HCT116 (cell line): ENCODE measurements around the gene COL28A1.

ENCODE experiments used
- ELF1 ChIP-seq: IDR thresholded peaks from 2 replicates; pipeline ENCODE4 v1.6.1; 2012; ENCODE audit warnings: low read depth, borderline replicate concordance
- RAD21 ChIP-seq: IDR thresholded peaks from 2 replicates; pipeline ENCODE4 v1.6.1; 2012; ENCODE audit warnings: low read depth, mild to moderate bottlenecking
- TCF7L2 ChIP-seq: IDR thresholded peaks from 2 replicates; pipeline ENCODE4 v1.7.0; 2011; ENCODE audit warnings: borderline replicate concordance, inconsistent platforms; ENCODE audit not compliant: insufficient read depth, insufficient read length; ENCODE audit errors: extremely low read depth
- TF ChIP-seq, protein P1 (sequence below), 3 experiments: fragments of 200-600 bp in 1 of 3; sonication (generic) in 1 of 3; IDR thresholded peaks in 2 of 3; conservative IDR thresholded peaks in 1 of 3; 2 replicates each; pipeline ENCODE4 v1.5.1; 2012 to 2017; ENCODE audit warnings: low read depth in 2 of 3, low read length in 2 of 3, antibody characterized with exemption in 1 of 3, borderline replicate concordance in 1 of 3, control low read depth in 1 of 3, mild to moderate bottlenecking in 1 of 3, mixed read lengths in 1 of 3, mixed run types in 1 of 3, moderate library complexity in 1 of 3; ENCODE audit not compliant: insufficient read depth in 1 of 3

DNA sequence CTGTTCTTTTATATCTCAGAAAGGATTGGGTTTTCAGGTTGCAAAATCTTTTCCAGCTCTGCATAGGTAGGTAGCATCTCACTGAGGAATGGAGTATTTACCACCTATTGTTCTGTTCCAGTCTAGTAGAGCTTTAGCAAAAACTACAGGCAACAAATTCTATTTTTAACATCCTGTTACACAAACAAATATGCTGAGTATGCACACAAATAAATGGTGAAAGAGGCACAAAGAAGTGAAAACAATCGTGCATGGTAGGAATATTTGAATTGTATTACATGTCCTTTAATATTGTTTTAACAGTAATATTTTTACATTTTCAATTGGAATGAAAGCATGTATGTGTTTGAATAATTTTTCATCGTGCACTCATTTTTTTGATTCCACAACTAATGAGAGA, 16.5 kb upstream of the COL28A1 start:
- TF ChIP-seq, protein P1, sequence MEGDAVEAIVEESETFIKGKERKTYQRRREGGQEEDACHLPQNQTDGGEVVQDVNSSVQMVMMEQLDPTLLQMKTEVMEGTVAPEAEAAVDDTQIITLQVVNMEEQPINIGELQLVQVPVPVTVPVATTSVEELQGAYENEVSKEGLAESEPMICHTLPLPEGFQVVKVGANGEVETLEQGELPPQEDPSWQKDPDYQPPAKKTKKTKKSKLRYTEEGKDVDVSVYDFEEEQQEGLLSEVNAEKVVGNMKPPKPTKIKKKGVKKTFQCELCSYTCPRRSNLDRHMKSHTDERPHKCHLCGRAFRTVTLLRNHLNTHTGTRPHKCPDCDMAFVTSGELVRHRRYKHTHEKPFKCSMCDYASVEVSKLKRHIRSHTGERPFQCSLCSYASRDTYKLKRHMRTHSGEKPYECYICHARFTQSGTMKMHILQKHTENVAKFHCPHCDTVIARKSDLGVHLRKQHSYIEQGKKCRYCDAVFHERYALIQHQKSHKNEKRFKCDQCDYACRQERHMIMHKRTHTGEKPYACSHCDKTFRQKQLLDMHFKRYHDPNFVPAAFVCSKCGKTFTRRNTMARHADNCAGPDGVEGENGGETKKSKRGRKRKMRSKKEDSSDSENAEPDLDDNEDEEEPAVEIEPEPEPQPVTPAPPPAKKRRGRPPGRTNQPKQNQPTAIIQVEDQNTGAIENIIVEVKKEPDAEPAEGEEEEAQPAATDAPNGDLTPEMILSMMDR (IDR thresholded peaks at IDR 0.05 in 2 of 3, conservative IDR thresholded peaks at IDR 0.05 in 1 of 3; ENCODE audit: borderline replicate concordance in 1 of 3, insufficient read depth in 1 of 3, low read depth in 2 of 3, low read length in 2 of 3): no peak
- TF ChIP-seq TCF7L2 (no peak), ELF1 (no peak), RAD21 (no peak)
